CD14-positive monocyte (primary cell): ENCODE results near the gene C1orf105. TPM values are rescaled to one million over a fixed set of nuclear protein-coding genes. Genes with fewer than 3 reads are reported as not detected.

Experiments
- DNase-seq, 3 donors: peaks; one replicate each; pipeline ENCODE4 v3.0.0-alpha.2; 2011 to 2022
- H2AFZ ChIP-seq: 2 replicates; pipeline ENCODE4 v1.6.0; 2012; ENCODE audit warnings: mild to moderate bottlenecking, low read depth, low read length, inconsistent platforms; ENCODE audit not compliant: insufficient read depth, poor library complexity, severe bottlenecking
- H3K27ac ChIP-seq, 2 donors: 1 replicate in 1 of 2; 2 replicates in 1 of 2; pipeline ENCODE4 v1.5.1; 2012 to 2013; ENCODE audit warnings: low read length in 2 of 2, control low read depth in 1 of 2, inconsistent platforms in 1 of 2, low read depth in 1 of 2, mild to moderate bottlenecking in 1 of 2
- H3K27me3 ChIP-seq, 2 donors: one replicate each; pipeline versions ENCODE4 v1.6.0 to v1.6.1; 2011 to 2013; ENCODE audit warnings: low read length in 2 of 2; ENCODE audit not compliant: control insufficient read depth in 2 of 2, insufficient read depth in 2 of 2
- H3K36me3 ChIP-seq, 2 donors: replicated peaks in 1 of 2; 1 replicate in 1 of 2; 2 replicates in 1 of 2; pipeline versions ENCODE4 v1.5.1 to v1.6.1; 2012 to 2013; ENCODE audit warnings: low read length in 2 of 2, control low read depth in 1 of 2, inconsistent platforms in 1 of 2, mild to moderate bottlenecking in 1 of 2; ENCODE audit not compliant: insufficient read depth in 2 of 2, control insufficient read depth in 1 of 2
- H3K4me1 ChIP-seq, 2 donors: 1 replicate in 1 of 2; 2 replicates in 1 of 2; pipeline versions ENCODE4 v1.5.1 to v1.6.1; 2012 to 2013; ENCODE audit warnings: low read length in 2 of 2, control low read depth in 1 of 2, inconsistent platforms in 1 of 2, mild to moderate bottlenecking in 1 of 2, moderate library complexity in 1 of 2; ENCODE audit not compliant: insufficient read depth in 2 of 2, control insufficient read depth in 1 of 2
- H3K4me2 ChIP-seq: replicated peaks from 2 replicates; pipeline ENCODE3; 2012; ENCODE audit warnings: low read length, moderate library complexity, mild to moderate bottlenecking; ENCODE audit not compliant: poor library complexity, severe bottlenecking; ENCODE audit errors: extremely low read depth
- H3K4me3 ChIP-seq, 3 experiments: fragments of 200-600 bp in 1 of 3; sonication (generic) in 1 of 3; replicated peaks in 1 of 3; 1 replicate in 2 of 3; 2 replicates in 1 of 3; pipeline ENCODE4 v1.5.1; 2011 to 2013; ENCODE audit warnings: low read length in 3 of 3, mild to moderate bottlenecking in 3 of 3, control low read depth in 2 of 3, low read depth in 2 of 3, inconsistent platforms in 1 of 3, moderate library complexity in 1 of 3
- H3K79me2 ChIP-seq: 2 replicates; pipeline ENCODE4 v1.6.0; 2012; ENCODE audit warnings: mild to moderate bottlenecking, control low read depth, inconsistent platforms, low read length, moderate library complexity; ENCODE audit not compliant: insufficient read depth
- H3K9ac ChIP-seq: 2 replicates; pipeline ENCODE4 v1.6.0; 2017; ENCODE audit warnings: low read length, mild to moderate bottlenecking; ENCODE audit not compliant: insufficient read depth, poor library complexity, severe bottlenecking
- H3K9me3 ChIP-seq, 2 donors: replicated peaks in 1 of 2; 1 replicate in 1 of 2; 2 replicates in 1 of 2; pipeline versions ENCODE4 v1.5.1 to v1.6.1; 2012 to 2013; ENCODE audit warnings: low read length in 2 of 2, control low read depth in 1 of 2; ENCODE audit not compliant: control insufficient read depth in 1 of 2, insufficient read depth in 1 of 2
- H4K20me1 ChIP-seq: 2 replicates; pipeline ENCODE4 v1.6.0; 2012; ENCODE audit warnings: mild to moderate bottlenecking, low read length, control low read depth, moderate library complexity; ENCODE audit not compliant: insufficient read depth
- H3K27ac Mint-ChIP-seq, 7 donors: one replicate each; pipeline ENCODE4 v1.8.0; 2020; ENCODE audit warnings: mild to moderate bottlenecking in 7 of 7, mixed read lengths in 7 of 7, moderate library complexity in 6 of 7, inconsistent platforms in 2 of 7
- H3K27me3 Mint-ChIP-seq, 3 donors: one replicate each; pipeline ENCODE4 v1.8.0; 2021 to 2022; ENCODE audit warnings: low read depth in 3 of 3, mild to moderate bottlenecking in 3 of 3, mixed read lengths in 3 of 3, moderate library complexity in 3 of 3, inconsistent platforms in 1 of 3
- H3K36me3 Mint-ChIP-seq, 2 donors: one replicate each; pipeline ENCODE4 v1.8.0; 2020; ENCODE audit warnings: mixed read lengths in 2 of 2, inconsistent platforms in 1 of 2, mild to moderate bottlenecking in 1 of 2
- H3K4me1 Mint-ChIP-seq: one replicate; pipeline ENCODE4 v1.8.0; 2020; ENCODE audit warnings: mild to moderate bottlenecking, mixed read lengths
- H3K4me3 Mint-ChIP-seq, 2 donors: one replicate each; pipeline ENCODE4 v1.8.0; 2020; ENCODE audit warnings: mild to moderate bottlenecking in 2 of 2, mixed read lengths in 2 of 2, moderate library complexity in 1 of 2
- H3K9me3 Mint-ChIP-seq, 7 donors: one replicate each; pipeline ENCODE4 v1.8.0; 2020 to 2022; ENCODE audit warnings: mixed read lengths in 7 of 7, mild to moderate bottlenecking in 6 of 7, moderate library complexity in 6 of 7, inconsistent platforms in 2 of 7
- CTCF ChIP-seq: fragments of 200-600 bp; IDR thresholded peaks from one replicate; pipeline ENCODE4 v1.8.0; 2022; ENCODE audit warnings: antibody characterized with exemption, mild to moderate bottlenecking
- WGBS: methylation state at CpG from one replicate; pipeline ENCODE4 v1.1.5; 2013; ENCODE audit warnings: missing lambda C conversion rate; ENCODE audit not compliant: insufficient coverage; 5-methylcytosine and 5-hydroxymethylcytosine counted together
- intact Hi-C, 2 donors: fragments of 100-400 bp; cut with micrococcal nuclease; formaldehyde crosslinking; loops; one replicate each; pipeline versions ENCODE4 v1.15.0 to v1.15.1; 2023
- polyA plus RNA-seq, 3 donors: library from polyadenylated mRNA; depleted of rRNA in 1 of 3; unstranded in 2 of 3; stranded (reverse) in 1 of 3; fragments of 300-500 nt in 2 of 3; fragments of >200 nt in 1 of 3; fragmentation: Illumina TruSeq in 2 of 3; gene quantifications; 1 replicate in 2 of 3; 2 replicates in 1 of 3; pipeline ENCODE4 v1.2.3, GENCODE V29; 2012 to 2021

Gene C1orf105
- polyA plus RNA-seq, 3 donors, result not detected

GRCh38 chr1:172468296-172468695, 47.8 kb downstream of the C1orf105 start:
- intact Hi-C loops, result no loop called here
- no peak for TF ChIP-seq CTCF
- H3K27me3 Mint-ChIP-seq, result no peaks in the 10 kb centered on the region
- H3K4me3 Mint-ChIP-seq, result no peak overlapping the region
- peaks cover 0 to 9% (median 0%) of the 10 kb centered on the region in 7 donors for H3K9me3 Mint-ChIP-seq
- Histone ChIP-seq H3K9ac (no peak overlapping the region), H4K20me1 (no peaks in the 10 kb centered on the region), H3K79me2 (no peaks in the 10 kb centered on the region), H3K4me1 (peaks cover 26 to 27% of the 10 kb centered on the region in 2 donors), H3K4me3 (no peak overlapping the region), H3K9me3 (no peaks in the 10 kb centered on the region), H2AFZ (no peak overlapping the region), H3K4me2 (no peak overlapping the region), H3K27me3 (no peaks in the 10 kb centered on the region), H3K36me3 (no peaks in the 10 kb centered on the region), H3K27ac (no peak overlapping the region)
- no peak overlapping the region for H3K27ac Mint-ChIP-seq
- no peaks in the 10 kb centered on the region for H3K36me3 Mint-ChIP-seq
- H3K4me1 Mint-ChIP-seq, result peaks cover 30% of the 10 kb centered on the region
- no peak for DNase-seq
- 98% methylated on average over 4 of the region's 5 CpGs for WGBS

- H3K4me3 ChIP-seq, result no peak overlapping the region
- peak; percentile 37 to 43 (median 40) for DNase-seq
- H3K27ac ChIP-seq, result no peak overlapping the region
- H3K9me3 ChIP-seq, result no peaks in the 10 kb centered on the region
- no peak overlapping the region for H3K9ac ChIP-seq
- Mint-ChIP-seq H3K27me3 (no peaks in the 10 kb centered on the region), H3K9me3 (peaks cover 0 to 9% (median 0%) of the 10 kb centered on the region in 7 donors), H3K36me3 (no peaks in the 10 kb centered on the region), H3K27ac (peak overlapping the region in 4 of 7 donors; percentile 6 to 76 (median 22)), H3K4me1 (peaks cover 43% of the 10 kb centered on the region), H3K4me3 (no peak overlapping the region)
- H3K79me2 ChIP-seq, result no peaks in the 10 kb centered on the region
- H2AFZ ChIP-seq, result no peak overlapping the region
- intact Hi-C loops, result no loop called here
- no peak overlapping the region for H3K4me2 ChIP-seq
- H3K36me3 ChIP-seq, result no peaks in the 10 kb centered on the region
- H3K4me1 ChIP-seq, result peaks cover 35 to 40% of the 10 kb centered on the region in 2 donors
- no peaks in the 10 kb centered on the region for H4K20me1 ChIP-seq
- TF ChIP-seq CTCF, result no peak
- no peaks in the 10 kb centered on the region for H3K27me3 ChIP-seq
- 20% methylated on average over 1 of the region's 3 CpGs for WGBS
These were observed 49.2 kb downstream of the C1orf105 start for GRCh38 chr1:172469717-172470116.
